ENCODE results near the gene ZNF292.
"Not testable (repeated sequence)": the region's sequence is repeated elsewhere in the genome, so short reads cannot be mapped to it uniquely, and the experiment has no call there.

Gene ZNF292

GRCh38 chr6:87282743-87283142, 127.4 kb downstream of the ZNF292 start:
- no peak for DNase-seq

- no peak for DNase-seq
These were observed 128.1 kb downstream of the ZNF292 start for GRCh38 chr6:87283461-87283860.

- DNase-seq = no peak
These were observed 131.9 kb downstream of the ZNF292 start for GRCh38 chr6:87287251-87287650.

- no peak for DNase-seq
These were observed 134.2 kb downstream of the ZNF292 start for GRCh38 chr6:87289571-87289970.

GRCh38 chr6:87291883-87292282, 136.5 kb downstream of the ZNF292 start:
- DNase-seq = no peak

GRCh38 chr6:87293526-87293925, 138.2 kb downstream of the ZNF292 start:
- no peak for DNase-seq

- DNase-seq = peak in 1 of 3 donors; percentile 9
These were observed 141.8 kb downstream of the ZNF292 start for GRCh38 chr6:87297119-87297518.

- DNase-seq = not testable (repeated sequence)
These were observed 145.9 kb downstream of the ZNF292 start for GRCh38 chr6:87301277-87301676.

- DNase-seq = no peak
These were observed 153.6 kb downstream of the ZNF292 start for GRCh38 chr6:87308970-87309369.

GRCh38 chr6:87312860-87313259, 157.5 kb downstream of the ZNF292 start:
- DNase-seq = no peak

Data from suppressor macrophage treated with lipopolysaccharide for 1 hour (primary cell).